ENCODE results near the gene CRACR2A. TPM values are rescaled to one million over a fixed set of nuclear protein-coding genes. Genes with fewer than 3 reads are reported as not detected.
A peak's percentile ranks its signal among the peaks of the same experiment; 100 is the strongest.

Gene CRACR2A
- total RNA-seq: 10 to 100 TPM in 2 of 3 donors, 1 to 10 TPM in 1; 5.3 to 17.3 (median 15.1) TPM

- Histone ChIP-seq H3K27me3 (no peaks in the 10 kb centered on the region), H3K27ac (peak within 1 kb of the TSS; percentile 86 to 89), H3K4me1 (no peaks in the 10 kb centered on the region), H3K4me3 (peak within 1 kb of the TSS; percentile 59 to 72 (median 65)), H3K36me3 (no peaks in the 10 kb centered on the region), H3K9me3 (no peaks in the 10 kb centered on the region)
- no peak for DNase-seq (ENCODE audit: low spot score in 2 of 2)
- no peak for TF ChIP-seq POLR2A (IDR thresholded peaks at IDR 0.05)
- peak in 1 of 3 donors; percentile 1 for TF ChIP-seq POLR2AphosphoS5 (IDR thresholded peaks at IDR 0.05)
- peak in 2 of 3 donors; percentile 25 to 52 for TF ChIP-seq CTCF (IDR thresholded peaks at IDR 0.05)
- intact Hi-C loops (cut with DNase I; ENCODE audit: low total_unique reads): no loop called here
Measured at GRCh38 chr12:3752741-3753486, at the start of gene CRACR2A. CRACR2A (minus strand) TSS chr12:3753109; CDS start chr12:3696999, 56,110 bp downstream.

- H3K27me3 ChIP-seq: no peaks in the 10 kb centered on the region
- TF ChIP-seq CTCF (IDR thresholded peaks at IDR 0.05) (no peak), POLR2AphosphoS5 (IDR thresholded peaks at IDR 0.05) (no peak), POLR2A (IDR thresholded peaks at IDR 0.05) (no peak)
- no peaks in the 10 kb centered on the region for H3K4me1 ChIP-seq
- no peak overlapping the region for H3K4me3 ChIP-seq
- intact Hi-C loops (cut with DNase I; ENCODE audit: low total_unique reads): no loop called here
- no peak for DNase-seq (ENCODE audit: low spot score in 2 of 2)
- H3K36me3 ChIP-seq: no peaks in the 10 kb centered on the region
- H3K27ac ChIP-seq: no peak overlapping the region
- H3K9me3 ChIP-seq: no peaks in the 10 kb centered on the region
Measured at GRCh38 chr12:3797531-3798048, 44.7 kb upstream of the CRACR2A start.

- H3K4me3 ChIP-seq: no peak overlapping the region
- DNase-seq (ENCODE audit: low spot score in 2 of 2): no peak
- H3K4me1 ChIP-seq: no peaks in the 10 kb centered on the region
- TF ChIP-seq POLR2A (IDR thresholded peaks at IDR 0.05): no peak
- H3K27me3 ChIP-seq: no peaks in the 10 kb centered on the region
- H3K36me3 ChIP-seq: no peaks in the 10 kb centered on the region
- intact Hi-C loops (cut with DNase I; ENCODE audit: low total_unique reads): no loop called here
- H3K27ac ChIP-seq: no peak overlapping the region
- no peaks in the 10 kb centered on the region for H3K9me3 ChIP-seq
Measured at GRCh38 chr12:3795492-3796133, 42.7 kb upstream of the CRACR2A start.

GRCh38 chr12:3795066-3795465 is 42.2 kb upstream of the CRACR2A start:
- H3K36me3 ChIP-seq: no peaks in the 10 kb centered on the region
- DNase-seq (ENCODE audit: low spot score in 2 of 2): no peak

More at GRCh38 chr12:3795066-3795465, 42.2 kb upstream of the CRACR2A start:
- intact Hi-C loops (cut with DNase I; ENCODE audit: low total_unique reads): no loop called here
- H3K27ac ChIP-seq: no peak overlapping the region
- H3K9me3 ChIP-seq: no peaks in the 10 kb centered on the region
- no peaks in the 10 kb centered on the region for H3K4me1 ChIP-seq
- TF ChIP-seq CTCF (IDR thresholded peaks at IDR 0.05) (no peak), POLR2AphosphoS5 (IDR thresholded peaks at IDR 0.05) (no peak), POLR2A (IDR thresholded peaks at IDR 0.05) (no peak)
- no peaks in the 10 kb centered on the region for H3K27me3 ChIP-seq
- no peak overlapping the region for H3K4me3 ChIP-seq
